ENCODE data around the gene GLYAT. TPM values are rescaled to one million over a fixed set of nuclear protein-coding genes. Genes with fewer than 3 reads are reported as not detected.
A peak's percentile ranks its signal among the peaks of the same experiment; 100 is the strongest.
"Not testable (repeated sequence)": the region's sequence is repeated elsewhere in the genome, so short reads cannot be mapped to it uniquely, and the experiment has no call there.

GLYAT gene
- total and polyA plus RNA-seq, 2 of the 8 experiments (the other 6 are each of a cell fraction or from before 2014, with no cell fraction given) = not detected

- H3K36me3 ChIP-seq (ENCODE audit: control insufficient read depth in 2 of 4, insufficient read depth in 4 of 4, low read length in 3 of 4); H2AFZ ChIP-seq (ENCODE audit: low read length); H3K4me2 ChIP-seq (ENCODE audit: insufficient read depth in 1 of 2, low read depth in 2 of 2, low read length in 2 of 2); CTCF ChIA-PET (ENCODE audit: partially characterized antibody); FAIRE-seq; H3K4me1 ChIP-seq (replicated peaks in 1 of 4; ENCODE audit: control insufficient read depth in 3 of 4, insufficient read depth in 4 of 4, low read length in 3 of 4); H3K27me3 ChIP-seq (replicated peaks in 1 of 4; ENCODE audit: control insufficient read depth in 3 of 4, extremely low read depth in 1 of 4, insufficient read depth in 3 of 4, low read length in 3 of 4); H4K5ac ChIP-seq (ENCODE audit: insufficient read length, low read depth, low read length); H4K20me1 ChIP-seq (replicated peaks in 1 of 2; ENCODE audit: control insufficient read depth in 1 of 2, insufficient read depth in 2 of 2, low read length in 2 of 2); H3K4me3 ChIP-seq (ENCODE audit: extremely low read depth in 1 of 4, insufficient read depth in 2 of 4, low read depth in 3 of 4, low read length in 4 of 4); H4K8ac ChIP-seq (ENCODE audit: extremely low read depth, insufficient read depth, low read length); H2BK12ac ChIP-seq (ENCODE audit: low read depth, low read length); H3K23ac ChIP-seq (ENCODE audit: insufficient read length); DNase-seq (ENCODE audit: low read depth in 1 of 2, low spot score in 2 of 2); H2BK20ac ChIP-seq (ENCODE audit: low read length); H3K79me1 ChIP-seq (ENCODE audit: low read depth, low read length); H2AK5ac ChIP-seq (ENCODE audit: low read depth, low read length); H3K9ac ChIP-seq (replicated peaks in 1 of 4; ENCODE audit: extremely low read depth in 1 of 4, low read depth in 3 of 4, low read length in 3 of 4); H4K91ac ChIP-seq (replicated peaks; ENCODE audit: insufficient read length, low read length); H3K23me2 ChIP-seq (ENCODE audit: low read depth, low read length); H3K18ac ChIP-seq (ENCODE audit: extremely low read depth, low read length); H3K79me2 ChIP-seq (ENCODE audit: control insufficient read depth in 1 of 2, insufficient read depth in 2 of 2, low read length in 2 of 2); H2BK120ac ChIP-seq (replicated peaks; ENCODE audit: low read depth, low read length); POLR2A ChIA-PET (ENCODE audit: partially characterized antibody); H3K56ac ChIP-seq (replicated peaks; ENCODE audit: insufficient read length, low read depth, low read length); H3K14ac ChIP-seq (ENCODE audit: insufficient read length); H2BK15ac ChIP-seq (ENCODE audit: low read length); H2BK5ac ChIP-seq (ENCODE audit: low read depth, low read length); H3K27ac ChIP-seq (ENCODE audit: low read depth, low read length); H3K4ac ChIP-seq (replicated peaks; ENCODE audit: insufficient read length, low read depth, low read length): not testable (repeated sequence)
- peaks cover 9 to 30% of the 10 kb centered on the region in 2 experiments; a peak in 3 of 4 replicates for H3K9me3 ChIP-seq (ENCODE audit: insufficient read depth in 2 of 2, low read depth in 1 of 2, low read length in 1 of 2)
- WGBS, 2 experiments (ENCODE audit: extremely low coverage in 1 of 2, insufficient coverage in 1 of 2, insufficient read length in 1 of 2, insufficient replicate concordance in 2 of 2, low coverage in 1 of 2, low lambda C conversion rate in 2 of 2, missing lambda C conversion rate in 1 of 2) = 77% methylated on average over 3 of the region's 3 CpGs; no CpG with 5 or more reads in 1 of the 2 experiments
Measured at GRCh38 chr11:58682660-58683059, 49.1 kb downstream of the GLYAT start.

- H3K18ac ChIP-seq (ENCODE audit: extremely low read depth, low read length); H3K36me3 ChIP-seq (ENCODE audit: control insufficient read depth in 2 of 4, insufficient read depth in 4 of 4, low read length in 3 of 4); H2BK120ac ChIP-seq (replicated peaks; ENCODE audit: low read depth, low read length); H4K8ac ChIP-seq (ENCODE audit: extremely low read depth, insufficient read depth, low read length); H3K14ac ChIP-seq (ENCODE audit: insufficient read length); FAIRE-seq; H2BK12ac ChIP-seq (ENCODE audit: low read depth, low read length); H4K20me1 ChIP-seq (replicated peaks in 1 of 2; ENCODE audit: control insufficient read depth in 1 of 2, insufficient read depth in 2 of 2, low read length in 2 of 2); H3K4me2 ChIP-seq (ENCODE audit: insufficient read depth in 1 of 2, low read depth in 2 of 2, low read length in 2 of 2); H3K4ac ChIP-seq (replicated peaks; ENCODE audit: insufficient read length, low read depth, low read length); H2BK20ac ChIP-seq (ENCODE audit: low read length); H3K27me3 ChIP-seq (replicated peaks in 1 of 4; ENCODE audit: control insufficient read depth in 3 of 4, extremely low read depth in 1 of 4, insufficient read depth in 3 of 4, low read length in 3 of 4); H3K4me3 ChIP-seq (ENCODE audit: extremely low read depth in 1 of 4, insufficient read depth in 2 of 4, low read depth in 3 of 4, low read length in 4 of 4); H3K9me3 ChIP-seq (ENCODE audit: insufficient read depth in 2 of 2, low read depth in 1 of 2, low read length in 1 of 2); H3K9ac ChIP-seq (replicated peaks in 1 of 4; ENCODE audit: extremely low read depth in 1 of 4, low read depth in 3 of 4, low read length in 3 of 4); H4K5ac ChIP-seq (ENCODE audit: insufficient read length, low read depth, low read length); H3K27ac ChIP-seq (ENCODE audit: low read depth, low read length); H3K23me2 ChIP-seq (ENCODE audit: low read depth, low read length); H3K79me2 ChIP-seq (ENCODE audit: control insufficient read depth in 1 of 2, insufficient read depth in 2 of 2, low read length in 2 of 2); DNase-seq (ENCODE audit: low read depth in 1 of 2, low spot score in 2 of 2); H2AFZ ChIP-seq (ENCODE audit: low read length); H2AK5ac ChIP-seq (ENCODE audit: low read depth, low read length); POLR2A ChIA-PET (ENCODE audit: partially characterized antibody); H3K4me1 ChIP-seq (replicated peaks in 1 of 4; ENCODE audit: control insufficient read depth in 3 of 4, insufficient read depth in 4 of 4, low read length in 3 of 4); H3K23ac ChIP-seq (ENCODE audit: insufficient read length); H2BK15ac ChIP-seq (ENCODE audit: low read length); H4K91ac ChIP-seq (replicated peaks; ENCODE audit: insufficient read length, low read length); H2BK5ac ChIP-seq (ENCODE audit: low read depth, low read length); H3K79me1 ChIP-seq (ENCODE audit: low read depth, low read length): not testable (repeated sequence)
- peak overlapping the region; percentile 98 for H3K56ac ChIP-seq (replicated peaks; ENCODE audit: insufficient read length, low read depth, low read length)
- WGBS, 2 experiments (ENCODE audit: extremely low coverage in 1 of 2, insufficient coverage in 1 of 2, insufficient read length in 1 of 2, insufficient replicate concordance in 2 of 2, low coverage in 1 of 2, low lambda C conversion rate in 2 of 2, missing lambda C conversion rate in 1 of 2) = 93% methylated on average over 1 of the region's 1 CpG; no CpG with 5 or more reads in 1 of the 2 experiments
- CTCF ChIA-PET (ENCODE audit: partially characterized antibody) = interaction anchor here (0.8 to 2.9 kb wide), 7 partner anchors 9 to 223 kb away, joined by 3 to 10 read pairs (median 4); no protein-coding TSS in a partner anchor
Measured at GRCh38 chr11:58677536-58677935, 54.2 kb downstream of the GLYAT start.

Data from H1 (cell line).